ENCODE data around the gene VDR.

Gene VDR

DNA sequence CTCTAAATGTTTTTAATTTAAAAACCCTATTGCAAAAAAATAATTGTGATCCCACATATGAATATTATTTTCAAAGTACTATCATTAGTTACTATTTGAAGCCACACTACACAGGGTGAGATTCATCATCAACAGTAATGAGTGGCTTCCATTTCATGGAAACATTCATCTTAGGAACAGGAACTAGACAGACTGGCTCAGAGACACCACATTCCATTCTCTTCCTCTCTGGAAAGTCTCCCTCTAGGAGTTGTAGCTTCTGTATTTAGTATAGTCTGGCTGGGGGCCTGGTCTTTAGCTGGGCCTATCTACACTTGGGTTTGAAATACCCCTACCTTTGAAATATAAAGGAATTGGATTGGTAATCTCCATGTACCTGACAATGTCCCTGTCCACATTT, 6.2 kb upstream of the VDR start:
- Histone ChIP-seq H3K79me2 (ENCODE audit: insufficient read depth, low read length) (no peaks in the 10 kb centered on the region), H3K9me3 (ENCODE audit: insufficient read depth, low read length, severe bottlenecking) (no peaks in the 10 kb centered on the region), H3K27ac (ENCODE audit: low read length) (no peak overlapping the region), H3K4me3 (ENCODE audit: low read depth in 1 of 2, low read length in 2 of 2) (no peak overlapping the region), H3K4me1 (ENCODE audit: insufficient read depth, low read length) (no peaks in the 10 kb centered on the region), H3K27me3 (ENCODE audit: insufficient read depth, low read length, poor library complexity) (peaks cover 7% of the 10 kb centered on the region), H3K36me3 (ENCODE audit: insufficient read depth, low read length) (no peaks in the 10 kb centered on the region), H2AFZ (ENCODE audit: low read depth, low read length) (no peak overlapping the region), H4K20me1 (ENCODE audit: insufficient read depth, low read length) (peaks cover 2% of the 10 kb centered on the region; the same call in 1 of the 2 replicates), H3K4me2 (ENCODE audit: insufficient read depth, low read length) (no peak overlapping the region), H3K9ac (ENCODE audit: low read depth, low read length) (no peak overlapping the region)
- ATAC-seq (ENCODE audit: insufficient read depth, low read depth): no peak
- DNase-seq: no peak
- TF ChIP-seq, protein P1, sequence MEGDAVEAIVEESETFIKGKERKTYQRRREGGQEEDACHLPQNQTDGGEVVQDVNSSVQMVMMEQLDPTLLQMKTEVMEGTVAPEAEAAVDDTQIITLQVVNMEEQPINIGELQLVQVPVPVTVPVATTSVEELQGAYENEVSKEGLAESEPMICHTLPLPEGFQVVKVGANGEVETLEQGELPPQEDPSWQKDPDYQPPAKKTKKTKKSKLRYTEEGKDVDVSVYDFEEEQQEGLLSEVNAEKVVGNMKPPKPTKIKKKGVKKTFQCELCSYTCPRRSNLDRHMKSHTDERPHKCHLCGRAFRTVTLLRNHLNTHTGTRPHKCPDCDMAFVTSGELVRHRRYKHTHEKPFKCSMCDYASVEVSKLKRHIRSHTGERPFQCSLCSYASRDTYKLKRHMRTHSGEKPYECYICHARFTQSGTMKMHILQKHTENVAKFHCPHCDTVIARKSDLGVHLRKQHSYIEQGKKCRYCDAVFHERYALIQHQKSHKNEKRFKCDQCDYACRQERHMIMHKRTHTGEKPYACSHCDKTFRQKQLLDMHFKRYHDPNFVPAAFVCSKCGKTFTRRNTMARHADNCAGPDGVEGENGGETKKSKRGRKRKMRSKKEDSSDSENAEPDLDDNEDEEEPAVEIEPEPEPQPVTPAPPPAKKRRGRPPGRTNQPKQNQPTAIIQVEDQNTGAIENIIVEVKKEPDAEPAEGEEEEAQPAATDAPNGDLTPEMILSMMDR (IDR thresholded peaks at IDR 0.05; ENCODE audit: borderline replicate concordance, extremely low read depth, low read length, poor library complexity, severe bottlenecking): no peak
- no peak for TF ChIP-seq EZH2 (IDR thresholded peaks at IDR 0.05; ENCODE audit: borderline replicate concordance, low read depth, low read length, severe bottlenecking)

GRCh38 chr12:47910486-47910885, 5.7 kb upstream of the VDR start:
- no peak overlapping the region for H3K4me2 ChIP-seq (ENCODE audit: insufficient read depth, low read length)
- peaks cover 2% of the 10 kb centered on the region; the same call in 1 of the 2 replicates for H4K20me1 ChIP-seq (ENCODE audit: insufficient read depth, low read length)
- no peak overlapping the region for H3K9ac ChIP-seq (ENCODE audit: low read depth, low read length)
- no peaks in the 10 kb centered on the region for H3K4me1 ChIP-seq (ENCODE audit: insufficient read depth, low read length)
- no peaks in the 10 kb centered on the region for H3K36me3 ChIP-seq (ENCODE audit: insufficient read depth, low read length)
- H3K4me3 ChIP-seq (ENCODE audit: low read depth in 1 of 2, low read length in 2 of 2): no peak overlapping the region
- DNase-seq: no peak
- H3K27me3 ChIP-seq (ENCODE audit: insufficient read depth, low read length, poor library complexity): peaks cover 9% of the 10 kb centered on the region
- no peaks in the 10 kb centered on the region for H3K9me3 ChIP-seq (ENCODE audit: insufficient read depth, low read length, severe bottlenecking)
- ATAC-seq (ENCODE audit: insufficient read depth, low read depth): no peak
- no peaks in the 10 kb centered on the region for H3K79me2 ChIP-seq (ENCODE audit: insufficient read depth, low read length)
- H3K27ac ChIP-seq (ENCODE audit: low read length): no peak overlapping the region
- no peak overlapping the region for H2AFZ ChIP-seq (ENCODE audit: low read depth, low read length)
- TF ChIP-seq, protein P1 (IDR thresholded peaks at IDR 0.05; ENCODE audit: borderline replicate concordance, extremely low read depth, low read length, poor library complexity, severe bottlenecking): no peak
- TF ChIP-seq EZH2 (IDR thresholded peaks at IDR 0.05; ENCODE audit: borderline replicate concordance, low read depth, low read length, severe bottlenecking): no peak

DNA sequence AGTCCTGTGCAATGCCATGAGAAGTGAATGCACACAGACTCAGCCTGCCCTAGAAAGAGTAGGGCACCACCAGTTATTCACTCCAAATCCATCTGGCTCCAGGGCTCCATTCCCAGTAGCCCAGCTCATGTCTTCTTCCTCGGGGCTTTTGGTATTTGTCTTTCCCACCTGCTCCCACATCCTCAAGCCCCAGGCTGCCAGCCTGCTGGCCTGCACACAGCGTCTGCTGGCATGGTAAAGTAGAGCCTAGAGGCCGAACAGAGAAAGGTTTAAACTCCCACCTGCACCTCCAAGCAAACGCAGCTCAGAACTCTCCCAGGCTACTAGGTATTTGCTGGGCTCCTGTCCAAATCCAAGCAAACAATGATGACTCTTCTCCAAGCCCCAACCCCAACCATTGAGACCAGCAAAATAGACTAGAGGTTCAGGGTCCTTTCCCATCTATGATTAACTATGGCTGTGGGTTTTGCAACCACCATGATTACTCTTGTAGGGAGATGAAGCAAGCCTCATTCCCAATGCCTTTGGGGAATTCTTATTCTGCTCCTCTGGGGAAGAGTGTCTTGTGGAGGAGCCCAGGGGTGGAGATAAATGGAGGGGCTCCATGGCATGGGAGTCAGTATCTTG, 5.2 kb upstream of the VDR start:
- Histone ChIP-seq H3K36me3 (ENCODE audit: insufficient read depth, low read length) (no peaks in the 10 kb centered on the region), H3K27ac (ENCODE audit: low read length) (no peak overlapping the region), H3K9ac (ENCODE audit: low read depth, low read length) (no peak overlapping the region), H3K4me3 (ENCODE audit: low read depth in 1 of 2, low read length in 2 of 2) (no peak overlapping the region), H3K79me2 (ENCODE audit: insufficient read depth, low read length) (no peaks in the 10 kb centered on the region), H4K20me1 (ENCODE audit: insufficient read depth, low read length) (peaks cover 2% of the 10 kb centered on the region; the same call in 1 of the 2 replicates), H3K4me1 (ENCODE audit: insufficient read depth, low read length) (no peaks in the 10 kb centered on the region), H3K27me3 (ENCODE audit: insufficient read depth, low read length, poor library complexity) (peaks cover 9% of the 10 kb centered on the region), H3K4me2 (ENCODE audit: insufficient read depth, low read length) (no peak overlapping the region), H2AFZ (ENCODE audit: low read depth, low read length) (no peak overlapping the region), H3K9me3 (ENCODE audit: insufficient read depth, low read length, severe bottlenecking) (no peaks in the 10 kb centered on the region)
- TF ChIP-seq, protein P1 (IDR thresholded peaks at IDR 0.05; ENCODE audit: borderline replicate concordance, extremely low read depth, low read length, poor library complexity, severe bottlenecking): no peak
- TF ChIP-seq EZH2 (IDR thresholded peaks at IDR 0.05; ENCODE audit: borderline replicate concordance, low read depth, low read length, severe bottlenecking): no peak
- no peak for DNase-seq
- no peak for ATAC-seq (ENCODE audit: insufficient read depth, low read depth)

All from DND-41 (cell line).